ENCODE results near the gene FAM210B.
"Not testable (repeated sequence)": the region's sequence is repeated elsewhere in the genome, so short reads cannot be mapped to it uniquely, and the experiment has no call there.

FAM210B gene

DNA sequence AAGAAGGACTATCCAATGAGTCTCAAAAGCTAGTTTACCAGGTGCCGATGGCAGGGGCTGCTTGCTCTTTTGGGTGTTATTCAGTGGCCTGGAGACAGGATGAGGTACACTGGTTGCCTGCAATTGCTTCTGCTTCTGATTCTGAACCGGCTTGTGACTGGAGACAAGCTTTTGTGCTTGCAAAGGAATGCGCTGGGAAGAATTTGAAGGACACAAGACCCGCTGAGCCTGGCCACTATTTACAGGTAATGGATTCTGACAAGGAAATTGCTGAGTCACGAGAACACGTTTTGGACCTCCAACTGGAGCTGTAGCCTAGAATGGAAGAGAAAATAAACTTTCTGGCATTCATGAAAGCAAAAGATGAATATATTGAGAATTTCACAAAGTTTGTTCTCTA is 27.4 kb downstream of the FAM210B start:
- no peak overlapping the region for H2AFZ ChIP-seq (ENCODE audit: low read depth, low read length, severe bottlenecking)
- no peak overlapping the region for H3K9ac ChIP-seq (ENCODE audit: low read length)
- TF ChIP-seq EZH2phosphoT487 (conservative IDR thresholded peaks at IDR 0.05; ENCODE audit: low read length) (no peak), CTCF (IDR thresholded peaks at IDR 0.05; ENCODE audit: insufficient read depth, low read length, poor library complexity, severe bottlenecking) (no peak)
- peaks cover 57% of the 10 kb centered on the region for H3K36me3 ChIP-seq (ENCODE audit: low read length)
- H3K4me2 ChIP-seq (ENCODE audit: low read depth, low read length, poor library complexity, severe bottlenecking): no peak overlapping the region
- H3K79me2 ChIP-seq (ENCODE audit: insufficient read depth, low read length): peaks cover 88% of the 10 kb centered on the region
- H3K9me3 ChIP-seq (ENCODE audit: insufficient read depth, low read length): no peaks in the 10 kb centered on the region
- no peaks in the 10 kb centered on the region for H3F3A ChIP-seq (ENCODE audit: insufficient read depth)
- no peaks in the 10 kb centered on the region for H3K27me3 ChIP-seq (ENCODE audit: low read length)
- H3K4me3 ChIP-seq (ENCODE audit: insufficient read depth, low read length, poor library complexity, severe bottlenecking): no peak overlapping the region
- H3K9me2 ChIP-seq (replicated peaks; ENCODE audit: insufficient read depth, low read length): no peaks in the 10 kb centered on the region
- H4K20me1 ChIP-seq (ENCODE audit: low read depth, low read length): peaks cover 20% of the 10 kb centered on the region; the same call in 1 of the 2 replicates
- H3K27ac ChIP-seq (ENCODE audit: low read depth, low read length): no peak overlapping the region

DNA sequence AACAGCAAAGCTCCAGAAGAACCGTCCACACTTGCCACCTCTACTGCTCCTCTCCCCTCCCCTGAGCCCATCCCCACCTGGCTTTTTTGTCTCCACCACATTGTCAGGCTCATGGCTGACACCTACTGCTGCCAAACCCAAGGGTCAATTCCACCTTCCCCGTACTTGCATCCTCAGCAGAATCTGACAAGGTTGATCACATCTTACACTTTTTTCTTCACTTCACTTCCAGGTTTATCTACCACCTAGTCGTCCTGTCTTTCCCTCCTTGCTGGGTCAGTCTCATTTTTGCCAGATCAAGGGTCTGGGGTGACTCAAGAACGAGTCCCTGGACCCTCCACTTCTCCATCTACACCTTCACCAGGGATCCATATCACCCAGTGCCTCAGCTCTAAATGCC is 30.1 kb downstream of the FAM210B start:
- TF ChIP-seq EZH2phosphoT487 (conservative IDR thresholded peaks at IDR 0.05; ENCODE audit: low read length) (no peak), CTCF (IDR thresholded peaks at IDR 0.05; ENCODE audit: insufficient read depth, low read length, poor library complexity, severe bottlenecking) (no peak)
- Histone ChIP-seq H3K4me3 (ENCODE audit: insufficient read depth, low read length, poor library complexity, severe bottlenecking) (no peak overlapping the region), H3K79me2 (ENCODE audit: insufficient read depth, low read length) (peaks cover 83% of the 10 kb centered on the region), H3K9ac (ENCODE audit: low read length) (no peak overlapping the region), H3K36me3 (ENCODE audit: low read length) (peaks cover 38% of the 10 kb centered on the region), H3K4me2 (ENCODE audit: low read depth, low read length, poor library complexity, severe bottlenecking) (no peak overlapping the region), H2AFZ (ENCODE audit: low read depth, low read length, severe bottlenecking) (no peak overlapping the region), H3F3A (ENCODE audit: insufficient read depth) (no peaks in the 10 kb centered on the region), H3K9me2 (replicated peaks; ENCODE audit: insufficient read depth, low read length) (no peaks in the 10 kb centered on the region), H3K27ac (ENCODE audit: low read depth, low read length) (no peak overlapping the region), H4K20me1 (ENCODE audit: low read depth, low read length) (0 out of 2 replicates have a peak, but pooled peaks cover 11% of the 10 kb centered on the region), H3K9me3 (ENCODE audit: insufficient read depth, low read length) (no peaks in the 10 kb centered on the region), H3K27me3 (ENCODE audit: low read length) (no peaks in the 10 kb centered on the region)

GRCh38 chr20:56389807-56390206 is 31.0 kb downstream of the FAM210B start:
- no peak overlapping the region for H3K4me3 ChIP-seq (ENCODE audit: insufficient read depth, low read length, poor library complexity, severe bottlenecking)
- peaks cover 31% of the 10 kb centered on the region; the same call in 1 of the 2 replicates for H3K36me3 ChIP-seq (ENCODE audit: low read length)
- no peak overlapping the region for H3K27ac ChIP-seq (ENCODE audit: low read depth, low read length)
- H3K27me3 ChIP-seq (ENCODE audit: low read length): no peaks in the 10 kb centered on the region
- H3K9ac ChIP-seq (ENCODE audit: low read length): no peak overlapping the region
- H3K9me3 ChIP-seq (ENCODE audit: insufficient read depth, low read length): no peaks in the 10 kb centered on the region
- no peak overlapping the region for H3K4me2 ChIP-seq (ENCODE audit: low read depth, low read length, poor library complexity, severe bottlenecking)
- 0 out of 2 replicates have a peak, but pooled peaks cover 7% of the 10 kb centered on the region for H4K20me1 ChIP-seq (ENCODE audit: low read depth, low read length)
- peaks cover 83% of the 10 kb centered on the region for H3K79me2 ChIP-seq (ENCODE audit: insufficient read depth, low read length)
- no peak overlapping the region for H2AFZ ChIP-seq (ENCODE audit: low read depth, low read length, severe bottlenecking)
- H3F3A ChIP-seq (ENCODE audit: insufficient read depth): no peaks in the 10 kb centered on the region
- H3K9me2 ChIP-seq (replicated peaks; ENCODE audit: insufficient read depth, low read length): no peaks in the 10 kb centered on the region
- TF ChIP-seq EZH2phosphoT487 (conservative IDR thresholded peaks at IDR 0.05; ENCODE audit: low read length) (no peak), CTCF (IDR thresholded peaks at IDR 0.05; ENCODE audit: insufficient read depth, low read length, poor library complexity, severe bottlenecking) (no peak)

DNA sequence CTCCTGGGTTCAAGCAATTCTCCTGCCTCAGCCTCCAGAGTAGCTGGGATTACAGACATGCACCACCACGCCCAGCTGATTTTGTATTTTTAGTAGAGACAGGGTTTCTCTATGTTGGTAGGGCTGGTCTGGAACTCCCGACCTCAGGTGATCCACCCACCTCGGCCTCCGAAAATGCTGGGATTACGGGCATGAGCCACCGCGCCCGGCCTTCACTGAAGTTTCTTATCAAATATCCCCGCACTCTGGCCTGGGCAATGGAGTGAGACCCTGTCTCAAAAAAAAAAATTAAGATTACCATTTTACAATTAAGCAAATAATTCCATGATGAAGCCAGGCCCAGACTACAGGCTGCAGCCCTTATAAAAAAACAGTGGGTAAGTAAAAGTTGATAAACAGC is 31.6 kb downstream of the FAM210B start:
- not testable (repeated sequence) for H3F3A ChIP-seq (ENCODE audit: insufficient read depth); H3K27me3 ChIP-seq (ENCODE audit: low read length); H2AFZ ChIP-seq (ENCODE audit: low read depth, low read length, severe bottlenecking); H3K27ac ChIP-seq (ENCODE audit: low read depth, low read length); H3K9me2 ChIP-seq (replicated peaks; ENCODE audit: insufficient read depth, low read length); H4K20me1 ChIP-seq (ENCODE audit: low read depth, low read length); H3K9me3 ChIP-seq (ENCODE audit: insufficient read depth, low read length)
- Histone ChIP-seq H3K36me3 (ENCODE audit: low read length) (peaks cover 26% of the 10 kb centered on the region; the same call in 1 of the 2 replicates), H3K9ac (ENCODE audit: low read length) (peak overlapping the region; percentile 93), H3K4me3 (ENCODE audit: insufficient read depth, low read length, poor library complexity, severe bottlenecking) (peak overlapping the region; percentile 99), H3K79me2 (ENCODE audit: insufficient read depth, low read length) (peaks cover 87% of the 10 kb centered on the region), H3K4me2 (ENCODE audit: low read depth, low read length, poor library complexity, severe bottlenecking) (peak overlapping the region; percentile 66)
